Activated CD4-positive, alpha-beta T cell treated with anti-CD3 and anti-CD28 coated beads, Interleukin-2, amount 10 ng/mL, durations not matched to agents 7 days and 5 days (primary cell): ENCODE data around the gene PWWP2B. TPM values are rescaled to one million over a fixed set of nuclear protein-coding genes. Genes with fewer than 3 reads are reported as not detected.

Experiments
- CTCF ChIA-PET: fragments of 350-600 bp; sonication (Branson Sonifier 250); formaldehyde crosslinking; loops from one replicate; lab custom pipeline; 2021; ENCODE audit warnings: antibody characterized with exemption; lab: Charles Lee
- POLR2A ChIA-PET: fragments of 350-600 bp; sonication (Branson Sonifier 250); formaldehyde crosslinking; loops from one replicate; lab custom pipeline; 2021; ENCODE audit warnings: antibody characterized with exemption; lab: Charles Lee
- DNase-seq: peaks from one replicate; pipeline ENCODE4 v3.0.0-alpha.2; 2020
- H3K27ac Mint-ChIP-seq: one replicate; pipeline ENCODE4 v1.8.0; 2021; ENCODE audit warnings: mild to moderate bottlenecking, moderate library complexity, mixed read lengths
- H3K27me3 Mint-ChIP-seq: one replicate; pipeline ENCODE4 v1.8.0; 2021; ENCODE audit warnings: mixed read lengths
- H3K36me3 Mint-ChIP-seq: one replicate; pipeline ENCODE4 v1.8.0; 2021; ENCODE audit warnings: low read depth, mixed read lengths
- H3K4me1 Mint-ChIP-seq: one replicate; pipeline ENCODE4 v1.8.0; 2021; ENCODE audit warnings: mixed read lengths
- H3K4me3 Mint-ChIP-seq: one replicate; pipeline ENCODE4 v1.8.0; 2021; ENCODE audit warnings: mild to moderate bottlenecking, moderate library complexity, mixed read lengths
- H3K9me3 Mint-ChIP-seq: one replicate; pipeline ENCODE4 v1.8.0; 2021; ENCODE audit warnings: mixed read lengths
- total RNA-seq, 2 experiments: library from RNA; stranded (reverse); gene quantifications; one replicate each; pipeline ENCODE4 v1.2.3, GENCODE V29; 2021

The PWWP2B gene
- total RNA-seq, 2 experiments from 2014 or later = 8.1 to 9.3 TPM

GRCh38 chr10:132450825-132451505, 54.0 kb downstream of the PWWP2B start:
- Mint-ChIP-seq H3K27me3 (no peaks in the 10 kb centered on the region), H3K27ac (peak overlapping the region; percentile 84), H3K9me3 (no peaks in the 10 kb centered on the region), H3K4me1 (peaks cover 39% of the 10 kb centered on the region), H3K4me3 (no peak overlapping the region), H3K36me3 (no peaks in the 10 kb centered on the region)
- DNase-seq = no peak
- POLR2A ChIA-PET = no interaction called here
- CTCF ChIA-PET = no interaction called here

GRCh38 chr10:132451506-132452215, 54.7 kb downstream of the PWWP2B start:
- H3K4me3 Mint-ChIP-seq = no peak overlapping the region
- ChIA-PET POLR2A (no interaction called here), CTCF (interaction anchor here (0.9 to 1.2 kb wide), 3 partner anchors 8 to 42 kb away, joined by 3 read pairs; no protein-coding TSS in a partner anchor)
- DNase-seq = no peak
- H3K9me3 Mint-ChIP-seq = no peaks in the 10 kb centered on the region
- H3K4me1 Mint-ChIP-seq = peaks cover 35% of the 10 kb centered on the region
- no peaks in the 10 kb centered on the region for H3K27me3 Mint-ChIP-seq
- H3K36me3 Mint-ChIP-seq = no peaks in the 10 kb centered on the region
- peak overlapping the region; percentile 84 for H3K27ac Mint-ChIP-seq

GRCh38 chr10:132452216-132452650, 55.2 kb downstream of the PWWP2B start:
- H3K27ac Mint-ChIP-seq = peak overlapping the region; percentile 86
- CTCF ChIA-PET = interaction anchor here (0.9 to 1.2 kb wide), 4 partner anchors 9 to 227 kb away, joined by 3 read pairs; no protein-coding TSS in a partner anchor
- peaks cover 31% of the 10 kb centered on the region for H3K4me1 Mint-ChIP-seq
- POLR2A ChIA-PET = interaction anchor here (0.5 kb wide), 1 partner anchor 194 kb away, joined by 4 read pairs; no protein-coding TSS in a partner anchor
- no peaks in the 10 kb centered on the region for H3K27me3 Mint-ChIP-seq
- no peak for DNase-seq
- H3K36me3 Mint-ChIP-seq = no peaks in the 10 kb centered on the region
- no peaks in the 10 kb centered on the region for H3K9me3 Mint-ChIP-seq
- no peak overlapping the region for H3K4me3 Mint-ChIP-seq

DNA sequence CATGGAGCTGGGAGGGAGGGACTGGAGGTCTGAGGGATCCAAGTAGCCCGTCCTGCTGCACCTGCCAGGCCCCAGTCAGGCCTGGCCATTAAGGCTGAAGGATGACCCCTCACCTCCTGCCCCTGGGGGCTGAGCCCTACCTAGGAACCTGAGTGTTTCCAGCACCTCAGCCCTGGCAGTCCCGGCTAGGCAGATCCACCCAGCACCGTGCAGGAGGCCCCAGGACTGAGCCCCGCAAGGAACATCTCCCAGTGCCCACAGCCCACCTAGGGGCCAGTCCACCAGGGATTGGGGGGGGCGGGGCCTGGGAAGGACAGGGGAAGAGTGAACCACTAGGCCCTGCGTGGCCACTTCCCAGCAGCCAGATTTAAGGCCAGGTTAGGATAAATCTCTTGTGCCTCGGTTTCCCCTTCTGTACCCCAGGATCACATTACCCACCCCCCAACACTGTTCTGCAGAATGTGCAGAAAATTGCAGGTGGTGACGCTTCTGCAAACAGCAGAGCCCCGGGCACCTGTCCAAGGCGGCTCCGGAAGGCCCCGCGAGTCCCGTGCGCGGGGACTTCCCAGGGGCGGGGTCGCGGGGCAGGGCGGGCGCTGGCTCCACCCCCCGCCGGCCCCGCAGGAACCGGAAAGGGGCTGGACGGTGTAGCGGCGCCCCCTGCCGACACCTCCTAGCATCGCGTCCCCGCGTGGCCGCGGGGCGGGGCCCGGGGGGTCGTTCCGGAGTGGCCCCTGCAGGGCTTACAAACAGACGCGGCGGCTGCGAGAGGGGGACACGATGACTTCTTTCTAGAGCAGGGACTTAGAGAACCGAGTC, 55.9 kb downstream of the PWWP2B start:
- no peaks in the 10 kb centered on the region for H3K36me3 Mint-ChIP-seq
- no peaks in the 10 kb centered on the region for H3K27me3 Mint-ChIP-seq
- ChIA-PET POLR2A (interaction anchor here (0.5 kb wide), 1 partner anchor 194 kb away, joined by 4 read pairs; no protein-coding TSS in a partner anchor), CTCF (interaction anchor here (0.9 to 1.5 kb wide), 5 partner anchors 9 to 228 kb away, joined by 3 to 4 read pairs (median 3); no protein-coding TSS in a partner anchor)
- H3K4me1 Mint-ChIP-seq = peaks cover 25% of the 10 kb centered on the region
- no peaks in the 10 kb centered on the region for H3K9me3 Mint-ChIP-seq
- peak overlapping the region; percentile 86 for H3K27ac Mint-ChIP-seq
- DNase-seq = peak; percentile 87
- no peak overlapping the region for H3K4me3 Mint-ChIP-seq

DNA sequence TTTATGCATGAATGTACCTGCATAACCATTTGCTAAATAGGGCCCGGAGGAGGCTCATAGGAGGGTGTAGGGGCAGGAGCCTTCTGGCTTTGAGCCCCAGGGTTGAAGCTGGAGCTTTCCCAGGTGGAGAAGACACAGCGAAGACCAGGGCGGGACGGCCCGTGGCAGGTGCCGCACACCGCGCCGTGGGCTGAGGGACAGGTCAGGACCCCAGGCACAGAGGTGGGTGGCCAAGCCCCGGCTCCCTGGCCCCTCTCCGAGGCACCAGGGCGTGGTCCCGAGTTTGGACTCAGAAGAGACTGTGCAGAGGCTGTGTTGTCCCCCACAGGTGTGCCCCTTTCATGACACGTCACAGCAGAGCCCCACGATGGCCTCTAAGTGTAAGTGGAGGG, 56.5 kb downstream of the PWWP2B start:
- no peak for DNase-seq
- no peak overlapping the region for H3K27ac Mint-ChIP-seq
- CTCF ChIA-PET = interaction anchor here (0.6 to 1.5 kb wide), 2 partner anchors 10 to 71 kb away, joined by 3 to 4 read pairs; no protein-coding TSS in a partner anchor
- no peaks in the 10 kb centered on the region for H3K27me3 Mint-ChIP-seq
- peaks cover 22% of the 10 kb centered on the region for H3K4me1 Mint-ChIP-seq
- H3K36me3 Mint-ChIP-seq = no peaks in the 10 kb centered on the region
- POLR2A ChIA-PET = no interaction called here
- H3K9me3 Mint-ChIP-seq = no peaks in the 10 kb centered on the region
- H3K4me3 Mint-ChIP-seq = no peak overlapping the region

DNA sequence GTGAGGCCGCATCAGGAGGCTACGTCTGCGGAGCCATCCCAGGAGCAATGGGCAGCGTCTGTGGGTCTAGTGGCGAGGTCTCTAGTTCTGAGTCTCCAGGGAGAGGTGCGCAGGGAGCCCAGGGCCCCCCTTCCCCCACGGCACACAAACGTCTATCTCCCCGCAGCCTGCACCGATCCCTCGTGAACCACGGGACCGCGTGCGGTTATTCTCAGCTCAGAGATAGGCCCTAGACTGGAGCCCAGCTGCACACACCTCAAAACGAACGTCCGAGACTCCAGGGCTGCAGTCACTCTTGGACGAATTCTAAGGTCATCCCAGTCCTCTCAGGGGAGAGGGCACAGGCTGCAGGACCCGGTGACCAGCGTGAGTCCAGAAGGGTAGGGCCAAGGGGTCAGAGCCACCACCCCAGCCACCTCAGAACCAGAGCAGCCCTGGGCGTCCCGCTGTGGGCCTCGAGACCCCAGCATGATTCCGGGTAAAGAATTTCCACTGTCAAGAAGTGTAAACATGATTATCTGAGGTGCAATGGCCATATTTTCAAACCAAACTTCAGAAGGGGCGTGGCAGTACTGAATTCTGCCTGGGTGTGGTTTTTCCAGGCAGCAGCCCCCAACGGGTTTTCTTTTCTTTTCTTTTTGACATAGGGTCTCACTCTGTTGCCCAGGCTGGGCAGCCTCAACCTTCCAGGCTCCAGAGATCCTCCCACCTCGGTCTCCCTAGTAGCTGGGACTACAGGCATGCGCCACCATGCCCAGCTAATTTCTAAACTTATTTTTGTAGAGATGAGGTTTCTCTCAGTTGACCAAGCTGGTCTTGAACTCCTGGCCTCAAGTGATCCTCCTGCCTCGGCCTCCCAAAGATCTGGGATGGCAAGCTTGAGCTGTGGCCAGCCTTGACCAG, 57.5 kb downstream of the PWWP2B start:
- no peak for DNase-seq
- Mint-ChIP-seq H3K36me3 (no peaks in the 10 kb centered on the region), H3K4me3 (no peak overlapping the region), H3K27ac (peak overlapping the region; percentile 64), H3K4me1 (peaks cover 22% of the 10 kb centered on the region), H3K27me3 (no peaks in the 10 kb centered on the region), H3K9me3 (no peaks in the 10 kb centered on the region)
- ChIA-PET POLR2A (interaction anchor here (0.6 kb wide), 1 partner anchor 1066 kb away, joined by 3 read pairs; no protein-coding TSS in a partner anchor), CTCF (interaction anchor here (0.6 to 1.5 kb wide), 3 partner anchors 9 to 72 kb away, joined by 3 to 4 read pairs (median 3); no protein-coding TSS in a partner anchor)

DNA sequence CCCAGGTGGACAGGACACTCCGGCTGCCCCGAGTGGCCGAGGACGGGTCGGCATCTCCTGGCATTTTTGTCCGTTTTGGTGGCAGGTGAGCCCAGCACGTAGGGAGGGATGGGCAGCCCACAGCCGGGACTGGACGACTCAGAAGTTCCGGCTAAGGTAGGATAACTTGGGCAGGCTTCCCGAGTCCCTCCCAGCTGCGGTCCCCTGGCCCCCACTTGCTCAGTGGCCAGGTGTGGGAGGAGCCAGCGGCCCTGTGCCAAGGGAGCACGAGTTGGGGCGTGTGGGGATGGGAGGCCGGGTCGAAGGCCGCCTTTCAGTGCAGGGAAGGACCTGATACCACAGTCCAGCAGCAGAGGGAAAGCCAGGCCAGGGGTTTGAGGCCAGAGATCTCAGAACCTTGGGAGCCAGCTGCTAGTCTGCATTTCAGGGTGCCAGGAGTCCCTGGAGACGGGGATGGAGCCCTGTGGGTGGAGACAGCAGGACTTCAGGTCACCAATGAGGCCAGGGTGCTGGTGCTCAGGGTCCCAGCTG, 58.5 kb downstream of the PWWP2B start:
- Mint-ChIP-seq H3K4me3 (no peak overlapping the region), H3K36me3 (no peaks in the 10 kb centered on the region), H3K27me3 (no peaks in the 10 kb centered on the region), H3K9me3 (no peaks in the 10 kb centered on the region), H3K27ac (no peak overlapping the region), H3K4me1 (peaks cover 20% of the 10 kb centered on the region)
- ChIA-PET POLR2A (no interaction called here), CTCF (interaction anchor here (0.7 to 1.1 kb wide), 2 partner anchors 14 to 31 kb away, joined by 3 to 7 read pairs; no protein-coding TSS in a partner anchor)
- no peak for DNase-seq

DNA sequence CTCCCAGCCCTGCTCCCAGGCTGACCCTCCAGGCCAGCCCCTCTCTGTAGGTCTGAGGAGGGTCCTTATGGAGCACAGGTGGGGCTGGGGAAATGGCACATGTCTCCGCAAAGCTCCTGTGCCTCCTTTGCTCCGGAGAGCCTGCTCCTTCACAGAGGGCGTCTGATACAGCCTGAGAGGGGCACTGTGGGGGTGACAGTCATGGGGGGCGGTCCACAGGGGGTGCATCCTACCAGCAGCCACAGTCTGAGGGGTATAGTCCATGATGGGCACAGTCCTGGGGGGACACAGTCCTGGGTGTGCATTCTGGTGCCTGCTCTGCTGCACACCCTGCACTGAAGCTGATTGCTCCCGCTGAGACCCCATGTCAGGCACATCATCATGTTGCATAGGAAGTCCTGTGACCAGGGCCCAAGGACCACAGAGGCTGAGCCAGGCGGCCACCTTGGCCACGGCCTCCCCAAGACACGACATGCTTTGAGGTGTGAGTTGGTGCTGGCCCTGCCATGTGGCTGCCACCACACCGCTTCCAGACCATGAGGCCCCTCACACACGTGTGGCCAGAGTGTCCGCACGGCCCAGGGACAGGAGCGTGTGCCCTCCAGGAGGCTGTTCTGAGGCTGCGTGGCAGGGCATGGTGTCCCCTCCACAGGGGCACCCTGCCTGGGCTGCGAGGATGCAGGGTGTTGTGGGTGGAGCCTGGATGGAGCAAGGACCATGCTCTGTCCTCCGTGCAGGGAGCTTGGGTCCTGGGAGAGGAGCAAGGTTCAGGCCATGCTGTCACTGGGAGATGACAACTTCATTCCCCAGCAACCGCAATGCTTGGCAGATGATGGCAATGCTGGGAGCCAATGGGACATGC, 59.2 kb downstream of the PWWP2B start:
- Mint-ChIP-seq H3K27me3 (no peaks in the 10 kb centered on the region), H3K4me3 (no peak overlapping the region), H3K9me3 (no peaks in the 10 kb centered on the region), H3K27ac (no peak overlapping the region), H3K36me3 (no peaks in the 10 kb centered on the region), H3K4me1 (peaks cover 18% of the 10 kb centered on the region)
- DNase-seq = no peak
- POLR2A ChIA-PET = no interaction called here
- CTCF ChIA-PET = interaction anchor here (0.6 to 0.7 kb wide), 2 partner anchors 32 to 105 kb away, joined by 3 to 7 read pairs; no protein-coding TSS in a partner anchor

DNA sequence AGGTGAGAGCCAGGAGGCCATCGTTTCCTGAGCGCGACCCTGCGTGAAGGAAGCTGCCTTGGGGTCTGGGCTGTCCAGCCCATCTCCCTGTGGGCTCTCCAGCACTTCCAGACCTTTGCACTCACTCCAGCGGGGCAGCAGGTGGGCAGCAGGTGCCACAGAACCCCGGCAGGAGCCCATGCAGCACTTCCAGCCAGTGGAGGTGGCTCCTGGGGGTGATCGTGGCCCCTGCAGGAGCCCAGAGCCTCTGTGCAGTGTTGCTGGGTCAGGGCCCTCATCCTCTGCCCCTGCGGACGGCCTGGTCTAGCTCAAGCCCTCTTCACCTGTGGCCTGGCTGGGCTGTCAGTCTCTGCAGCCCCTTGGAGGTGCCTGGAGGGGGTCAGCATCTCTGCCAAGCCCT, 59.9 kb downstream of the PWWP2B start:
- no peak overlapping the region for H3K4me3 Mint-ChIP-seq
- no peak for DNase-seq
- no peaks in the 10 kb centered on the region for H3K27me3 Mint-ChIP-seq
- H3K27ac Mint-ChIP-seq = no peak overlapping the region
- H3K4me1 Mint-ChIP-seq = peaks cover 12% of the 10 kb centered on the region
- H3K36me3 Mint-ChIP-seq = no peaks in the 10 kb centered on the region
- H3K9me3 Mint-ChIP-seq = no peaks in the 10 kb centered on the region
- POLR2A ChIA-PET = no interaction called here
- CTCF ChIA-PET = no interaction called here

DNA sequence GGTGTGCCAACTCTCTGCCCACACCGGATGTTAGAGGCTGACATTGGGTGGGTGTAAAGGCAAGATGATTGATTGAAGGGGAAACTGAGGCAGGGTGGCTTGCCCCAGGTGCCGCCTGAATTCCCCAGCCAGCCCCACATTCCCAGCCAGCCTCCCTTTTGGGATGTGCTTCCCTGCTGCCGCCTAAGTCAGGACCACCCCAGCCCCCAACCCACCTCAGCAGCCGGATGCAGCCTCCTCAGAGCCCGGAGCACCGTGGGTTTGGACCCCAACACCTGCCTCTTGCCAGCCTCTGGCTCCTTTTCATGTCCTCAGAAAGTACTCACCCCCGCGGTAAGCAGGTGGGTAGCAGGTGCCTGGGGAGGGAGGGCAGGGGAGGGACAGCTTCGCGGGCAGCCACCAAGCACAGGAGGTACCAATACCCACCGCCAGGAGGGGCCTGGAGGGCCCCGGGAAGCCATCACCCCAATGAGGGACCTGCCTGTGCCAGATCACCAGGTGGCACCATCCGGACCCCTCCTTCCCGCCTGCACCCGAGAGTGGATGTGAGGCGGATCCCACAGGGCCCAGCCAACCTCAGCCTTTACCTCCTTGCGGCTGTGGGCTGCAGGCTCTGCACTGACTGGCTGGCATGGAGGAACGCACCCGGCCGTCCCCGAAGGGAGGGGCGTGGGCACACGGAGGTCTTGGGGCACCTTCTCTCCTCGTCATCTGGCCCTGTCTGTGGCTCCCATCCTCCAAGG, 60.5 kb downstream of the PWWP2B start:
- POLR2A ChIA-PET = no interaction called here
- no peak for DNase-seq
- Mint-ChIP-seq H3K36me3 (no peaks in the 10 kb centered on the region), H3K27me3 (no peaks in the 10 kb centered on the region), H3K4me1 (peaks cover 8% of the 10 kb centered on the region), H3K4me3 (no peak overlapping the region), H3K9me3 (no peaks in the 10 kb centered on the region), H3K27ac (no peak overlapping the region)
- CTCF ChIA-PET = no interaction called here
